ENCODE data around the gene MED12L.

MED12L gene

GRCh38 chr3:151293127-151293526, 207.7 kb downstream of the MED12L start:
- Histone ChIP-seq H3K9ac (no peak overlapping the region), H3K4me3 (no peak overlapping the region), H3K9me3 (no peaks in the 10 kb centered on the region), H3K4me1 (no peaks in the 10 kb centered on the region), H3K27ac (no peak overlapping the region), H3K36me3 (no peaks in the 10 kb centered on the region), H3K4me2 (no peak overlapping the region), H4K20me1 (no peaks in the 10 kb centered on the region), H3K27me3 (no peaks in the 10 kb centered on the region)
- no peak for TF ChIP-seq Cebpa-rat (IDR thresholded peaks at IDR 0.05)

DNA sequence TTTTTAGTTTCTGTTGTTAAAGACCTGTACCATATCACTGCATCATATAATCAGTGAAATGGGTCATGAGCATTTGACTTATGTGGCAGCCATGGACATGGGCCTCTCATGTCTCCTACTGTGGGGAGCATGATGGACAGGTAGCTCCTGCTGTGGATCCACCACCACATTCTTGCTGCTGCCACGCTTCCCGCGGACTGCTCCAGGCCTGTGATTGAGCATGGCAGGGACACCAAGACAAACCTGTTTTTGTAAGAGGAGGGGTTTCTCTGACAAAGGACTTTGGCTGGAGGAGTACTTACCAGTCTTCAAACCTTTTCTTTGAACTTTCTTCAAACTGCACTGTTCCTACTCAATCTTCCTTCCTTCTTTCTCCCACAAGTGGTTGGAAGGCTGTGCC, 210.8 kb downstream of the MED12L start:
- H3K4me2 ChIP-seq = no peak overlapping the region
- no peak for TF ChIP-seq Cebpa-rat (IDR thresholded peaks at IDR 0.05)
- H3K4me1 ChIP-seq = no peaks in the 10 kb centered on the region
- H3K27ac ChIP-seq = no peak overlapping the region
- no peaks in the 10 kb centered on the region for H3K36me3 ChIP-seq
- no peaks in the 10 kb centered on the region for H3K9me3 ChIP-seq
- H3K4me3 ChIP-seq = no peak overlapping the region
- no peaks in the 10 kb centered on the region for H3K27me3 ChIP-seq
- no peak overlapping the region for H3K9ac ChIP-seq
- no peaks in the 10 kb centered on the region for H4K20me1 ChIP-seq

- Histone ChIP-seq H4K20me1 (no peaks in the 10 kb centered on the region), H3K9ac (no peak overlapping the region), H3K36me3 (no peaks in the 10 kb centered on the region), H3K4me1 (no peaks in the 10 kb centered on the region), H3K9me3 (no peaks in the 10 kb centered on the region), H3K27me3 (no peaks in the 10 kb centered on the region), H3K4me3 (no peak overlapping the region), H3K27ac (no peak overlapping the region), H3K4me2 (no peak overlapping the region)
- no peak for TF ChIP-seq Cebpa-rat (IDR thresholded peaks at IDR 0.05)
These were observed 212.0 kb downstream of the MED12L start for GRCh38 chr3:151297429-151297828.

- Histone ChIP-seq H3K27me3 (no peaks in the 10 kb centered on the region), H3K9me3 (no peaks in the 10 kb centered on the region), H3K36me3 (no peaks in the 10 kb centered on the region), H4K20me1 (no peaks in the 10 kb centered on the region), H3K4me1 (no peaks in the 10 kb centered on the region), H3K9ac (no peak overlapping the region), H3K4me2 (no peak overlapping the region), H3K27ac (no peak overlapping the region), H3K4me3 (no peak overlapping the region)
- TF ChIP-seq Cebpa-rat (IDR thresholded peaks at IDR 0.05) = no peak
These were observed 213.5 kb downstream of the MED12L start for GRCh38 chr3:151299006-151299405.

- H3K9ac ChIP-seq = no peak overlapping the region
- no peaks in the 10 kb centered on the region for H3K9me3 ChIP-seq
- no peak overlapping the region for H3K4me3 ChIP-seq
- no peaks in the 10 kb centered on the region for H4K20me1 ChIP-seq
- H3K4me2 ChIP-seq = no peak overlapping the region
- H3K36me3 ChIP-seq = no peaks in the 10 kb centered on the region
- no peak for TF ChIP-seq Cebpa-rat (IDR thresholded peaks at IDR 0.05)
- no peaks in the 10 kb centered on the region for H3K27me3 ChIP-seq
- no peaks in the 10 kb centered on the region for H3K4me1 ChIP-seq
- no peak overlapping the region for H3K27ac ChIP-seq
These were observed 215.1 kb downstream of the MED12L start for GRCh38 chr3:151300539-151300938.

DNA sequence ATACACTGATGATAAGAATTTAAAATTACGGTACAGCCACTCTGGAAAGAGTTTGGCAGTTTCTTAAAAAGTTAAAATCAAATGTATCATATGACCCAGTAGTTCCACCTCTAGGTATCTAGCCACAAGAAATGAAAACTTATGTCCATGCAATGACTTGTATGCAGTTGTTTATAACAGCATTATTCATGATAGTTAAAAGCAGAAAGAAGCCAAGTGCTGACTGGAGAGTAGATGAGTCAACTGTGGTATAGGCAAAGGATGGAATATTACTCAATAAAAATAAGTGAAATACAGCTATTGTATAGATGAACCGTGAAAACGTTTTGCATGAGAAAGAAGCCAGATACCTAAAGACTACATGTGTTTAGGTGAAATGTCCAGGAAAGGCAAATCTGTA, 216.3 kb downstream of the MED12L start:
- Histone ChIP-seq H3K4me1 (no peaks in the 10 kb centered on the region), H3K36me3 (no peaks in the 10 kb centered on the region), H4K20me1 (no peaks in the 10 kb centered on the region), H3K4me3 (no peak overlapping the region), H3K27ac (no peak overlapping the region), H3K9ac (no peak overlapping the region), H3K27me3 (no peaks in the 10 kb centered on the region), H3K9me3 (no peaks in the 10 kb centered on the region), H3K4me2 (no peak overlapping the region)
- no peak for TF ChIP-seq Cebpa-rat (IDR thresholded peaks at IDR 0.05)

GRCh38 chr3:151303751-151304150, 218.3 kb downstream of the MED12L start:
- Histone ChIP-seq H3K27me3 (no peaks in the 10 kb centered on the region), H4K20me1 (no peaks in the 10 kb centered on the region), H3K4me1 (no peaks in the 10 kb centered on the region), H3K36me3 (no peaks in the 10 kb centered on the region), H3K9me3 (no peaks in the 10 kb centered on the region), H3K4me3 (no peak overlapping the region), H3K9ac (no peak overlapping the region), H3K27ac (no peak overlapping the region), H3K4me2 (no peak overlapping the region)
- no peak for TF ChIP-seq Cebpa-rat (IDR thresholded peaks at IDR 0.05)

DNA sequence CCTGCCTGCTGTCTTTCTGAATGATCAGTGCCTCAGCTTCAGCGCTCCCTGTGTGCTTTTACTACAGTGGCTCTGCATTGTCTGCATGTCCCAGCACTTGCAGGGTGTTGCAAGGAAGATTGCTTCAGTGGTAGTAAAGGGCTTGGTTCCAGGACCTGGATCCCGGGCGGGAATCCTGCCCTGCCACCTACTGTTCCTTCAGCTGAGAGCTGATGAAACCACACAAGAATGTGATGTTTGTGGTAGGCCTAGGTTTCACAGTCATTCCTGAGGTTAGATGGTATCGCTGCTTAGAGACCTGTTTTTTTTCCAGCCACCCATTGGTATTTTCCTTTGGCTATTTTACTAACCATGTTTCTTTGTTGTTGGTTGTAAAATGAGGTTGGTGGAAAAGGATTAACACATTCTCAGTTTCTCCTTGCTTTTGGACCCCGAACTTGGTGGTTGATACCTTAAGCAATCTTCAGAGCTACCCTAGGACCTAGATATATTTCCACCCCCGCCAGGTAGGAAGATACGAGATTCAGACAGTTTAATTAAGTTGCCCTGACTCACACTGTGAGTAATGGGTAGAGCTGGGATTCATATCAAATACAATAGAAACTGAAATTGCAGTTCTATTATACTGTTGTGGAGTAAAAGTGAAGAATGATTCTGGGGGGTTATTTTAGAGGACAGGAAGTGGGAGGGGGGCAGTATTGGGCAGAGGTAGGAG, 219.8 kb downstream of the MED12L start:
- no peak for TF ChIP-seq Cebpa-rat (IDR thresholded peaks at IDR 0.05)
- H3K9ac ChIP-seq = no peak overlapping the region
- no peak overlapping the region for H3K4me3 ChIP-seq
- no peak overlapping the region for H3K4me2 ChIP-seq
- no peaks in the 10 kb centered on the region for H3K36me3 ChIP-seq
- H3K4me1 ChIP-seq = no peaks in the 10 kb centered on the region
- no peaks in the 10 kb centered on the region for H3K9me3 ChIP-seq
- no peak overlapping the region for H3K27ac ChIP-seq
- no peaks in the 10 kb centered on the region for H4K20me1 ChIP-seq
- no peaks in the 10 kb centered on the region for H3K27me3 ChIP-seq

DNA sequence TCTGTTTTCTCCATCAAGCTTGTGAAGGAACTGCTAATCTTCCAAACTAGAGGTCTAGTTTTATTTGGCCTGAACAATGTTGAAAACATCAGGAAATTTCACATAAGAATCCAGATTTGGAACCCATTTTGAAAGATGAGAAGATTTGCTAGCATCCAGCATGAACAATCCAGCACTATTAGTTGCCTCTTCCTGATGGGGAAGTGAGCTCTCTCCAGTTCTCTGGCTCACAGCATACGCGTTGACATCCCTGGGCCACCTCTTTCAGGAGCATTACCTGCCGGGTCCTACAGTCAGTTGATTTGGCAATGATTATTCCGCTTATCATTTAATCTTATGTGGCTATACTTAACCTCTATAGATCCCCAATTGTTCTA, 220.3 kb downstream of the MED12L start:
- TF ChIP-seq Cebpa-rat (IDR thresholded peaks at IDR 0.05) = no peak
- Histone ChIP-seq H3K9me3 (no peaks in the 10 kb centered on the region), H3K9ac (no peak overlapping the region), H3K27me3 (no peaks in the 10 kb centered on the region), H3K4me2 (no peak overlapping the region), H3K4me3 (no peak overlapping the region), H4K20me1 (no peaks in the 10 kb centered on the region), H3K4me1 (no peaks in the 10 kb centered on the region), H3K27ac (no peak overlapping the region), H3K36me3 (no peaks in the 10 kb centered on the region)

- H3K27ac ChIP-seq = no peak overlapping the region
- no peak overlapping the region for H3K4me3 ChIP-seq
- H3K4me2 ChIP-seq = no peak overlapping the region
- TF ChIP-seq Cebpa-rat (IDR thresholded peaks at IDR 0.05) = no peak
- no peaks in the 10 kb centered on the region for H3K9me3 ChIP-seq
- no peaks in the 10 kb centered on the region for H4K20me1 ChIP-seq
- H3K9ac ChIP-seq = no peak overlapping the region
- no peaks in the 10 kb centered on the region for H3K36me3 ChIP-seq
- no peaks in the 10 kb centered on the region for H3K27me3 ChIP-seq
- no peaks in the 10 kb centered on the region for H3K4me1 ChIP-seq
These were observed 220.8 kb downstream of the MED12L start for GRCh38 chr3:151306168-151306810.

All from BLaER1 (cell line).